HG03045 (cell line): ENCODE data around the gene VAX1.
"Not testable (repeated sequence)": the region's sequence is repeated elsewhere in the genome, so short reads cannot be mapped to it uniquely, and the experiment has no call there.

ENCODE experiments used
- ATAC-seq: cut with Tn5 transposase; IDR thresholded peaks from one replicate; pipeline ENCODE4 v1.9.1; 2021; ENCODE audit warnings: mild to moderate bottlenecking, moderate library complexity; ENCODE audit not compliant: unreplicated experiment

Gene VAX1, protein sequence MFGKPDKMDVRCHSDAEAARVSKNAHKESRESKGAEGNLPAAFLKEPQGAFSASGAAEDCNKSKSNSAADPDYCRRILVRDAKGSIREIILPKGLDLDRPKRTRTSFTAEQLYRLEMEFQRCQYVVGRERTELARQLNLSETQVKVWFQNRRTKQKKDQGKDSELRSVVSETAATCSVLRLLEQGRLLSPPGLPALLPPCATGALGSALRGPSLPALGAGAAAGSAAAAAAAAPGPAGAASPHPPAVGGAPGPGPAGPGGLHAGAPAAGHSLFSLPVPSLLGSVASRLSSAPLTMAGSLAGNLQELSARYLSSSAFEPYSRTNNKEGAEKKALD

DNA sequence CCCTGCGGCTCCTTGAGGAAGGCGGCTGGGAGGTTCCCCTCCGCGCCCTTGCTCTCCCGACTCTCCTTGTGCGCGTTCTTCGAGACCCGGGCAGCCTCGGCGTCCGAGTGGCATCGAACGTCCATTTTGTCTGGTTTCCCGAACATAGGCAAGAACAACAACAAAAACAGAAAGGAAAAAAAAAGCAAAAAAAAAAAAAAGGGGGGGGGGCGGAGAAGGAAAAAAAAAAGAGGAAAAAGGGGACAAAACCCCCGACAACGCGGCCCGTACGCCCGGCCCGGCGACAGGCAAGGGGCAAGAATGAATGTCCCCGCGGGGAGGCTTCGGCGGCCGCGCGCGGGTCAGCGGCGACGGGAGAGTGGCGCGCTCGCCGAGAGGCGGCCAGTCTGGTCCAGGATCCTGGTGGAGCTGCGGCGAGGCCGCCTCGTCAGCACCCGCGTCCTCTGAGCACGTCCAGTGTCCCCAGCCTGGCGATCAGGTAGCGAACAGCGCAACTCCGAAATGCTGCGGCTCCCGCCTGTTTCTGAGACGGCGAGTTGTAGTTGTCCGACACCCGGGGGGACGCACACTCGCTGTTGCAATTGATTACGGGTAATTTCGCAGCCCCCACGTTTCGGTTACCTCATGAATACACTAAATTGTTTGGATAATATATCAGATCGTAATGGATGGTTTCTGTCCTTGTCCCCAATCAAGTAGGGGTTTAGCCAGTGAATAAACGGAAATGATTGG, at the start of gene VAX1:
TSS of gene VAX1 (minus strand) at position 360 of the 732 bp plus-strand sequence. CDS start at position 146, 214 bp downstream.
- no peak for ATAC-seq

DNA sequence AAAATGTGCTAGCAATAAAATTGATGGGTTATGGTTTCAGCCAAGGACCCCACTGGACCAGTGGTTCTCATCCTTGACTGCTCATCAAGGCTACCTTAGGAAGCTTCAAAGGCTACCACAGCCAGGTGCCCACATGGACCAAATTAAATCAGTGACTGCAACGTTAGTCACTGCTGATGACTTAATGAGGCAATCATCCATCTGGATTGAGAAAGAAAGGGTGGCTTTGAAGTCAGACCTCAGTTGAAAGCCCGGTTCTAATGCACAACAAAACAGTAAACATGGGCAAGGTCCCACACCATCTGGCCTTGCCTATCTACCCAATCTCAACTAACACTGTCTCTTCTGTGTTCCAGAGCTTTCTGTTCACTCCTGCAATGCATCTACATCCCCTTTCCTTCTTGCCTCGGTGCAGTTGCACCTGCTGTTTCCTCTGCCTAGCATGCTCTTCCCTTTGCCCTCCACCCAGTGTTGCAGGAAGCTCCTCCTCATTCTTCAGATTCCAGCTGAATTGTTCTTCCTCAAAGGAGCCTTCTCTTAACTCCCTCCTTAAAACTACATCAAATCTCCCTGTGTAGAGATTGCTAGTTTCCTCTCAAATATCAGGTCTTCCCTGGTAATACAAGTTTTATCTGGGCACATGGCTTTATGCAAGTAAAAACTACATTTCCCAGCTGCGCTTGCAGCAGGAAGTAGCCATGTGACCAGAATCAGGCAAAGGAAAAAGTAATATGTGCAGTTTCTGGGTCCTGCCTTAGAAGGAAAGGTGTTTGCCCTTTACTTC, 49.0 kb upstream of the VAX1 start:
- no peak for ATAC-seq

DNA sequence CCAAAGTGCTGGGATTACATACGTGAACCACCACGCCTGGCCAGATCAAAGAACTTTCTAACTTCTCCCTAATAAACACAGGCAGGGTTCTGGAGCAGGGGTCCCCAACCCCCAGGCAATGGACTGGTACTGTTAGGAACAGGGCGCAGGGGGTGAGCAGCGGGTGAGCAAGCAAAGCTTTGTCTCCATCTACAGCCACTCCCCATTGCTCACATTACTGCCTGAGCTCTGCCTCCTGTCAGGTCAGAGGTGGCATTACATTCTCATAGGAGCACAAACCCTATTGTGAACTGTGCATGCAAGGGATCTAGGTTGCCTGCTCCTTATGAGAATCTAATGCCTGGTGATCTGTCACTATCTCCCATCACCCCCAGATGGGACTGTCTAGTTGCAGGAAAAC, 47.7 kb upstream of the VAX1 start:
- ATAC-seq, result not testable (repeated sequence)

DNA sequence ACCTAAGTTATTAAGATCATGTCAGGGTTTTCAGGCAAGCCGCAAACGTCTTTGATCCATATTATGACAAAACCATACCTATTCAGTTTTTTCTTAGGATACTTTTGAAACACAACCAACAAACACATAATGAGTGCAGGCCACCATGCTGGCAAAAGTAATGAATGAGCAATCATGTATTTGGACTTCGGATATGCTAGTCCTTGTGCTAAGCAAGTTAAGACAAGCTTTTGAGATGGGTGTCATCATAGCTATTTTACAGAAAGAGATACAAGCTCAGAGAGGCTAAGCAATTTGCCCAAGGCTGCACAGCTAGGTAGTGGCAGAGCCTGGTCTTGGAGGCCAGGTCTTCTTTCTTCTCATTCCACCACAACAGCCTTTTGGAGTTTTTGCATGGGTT, 46.8 kb upstream of the VAX1 start:
- no peak for ATAC-seq

DNA sequence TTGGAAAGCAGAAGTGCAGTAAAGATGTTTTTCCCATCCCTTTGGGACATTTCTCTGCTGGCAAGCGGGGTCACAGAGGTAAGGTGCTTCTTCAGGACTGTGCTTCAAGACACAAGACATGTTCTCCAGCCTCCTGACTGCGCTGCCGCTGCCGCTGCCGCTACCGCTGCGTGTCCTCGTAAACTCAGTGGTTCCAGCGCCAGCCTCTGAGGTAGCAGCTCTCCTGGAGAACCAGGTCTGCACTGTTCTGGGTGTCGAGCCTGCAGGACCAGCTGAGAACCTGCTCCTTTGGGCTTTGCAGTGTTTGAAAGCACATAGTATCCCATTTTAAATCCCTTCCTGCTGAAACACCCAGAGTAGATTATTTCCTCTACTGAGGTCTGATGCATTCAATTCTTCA, 46.2 kb upstream of the VAX1 start:
- ATAC-seq, result no peak

DNA sequence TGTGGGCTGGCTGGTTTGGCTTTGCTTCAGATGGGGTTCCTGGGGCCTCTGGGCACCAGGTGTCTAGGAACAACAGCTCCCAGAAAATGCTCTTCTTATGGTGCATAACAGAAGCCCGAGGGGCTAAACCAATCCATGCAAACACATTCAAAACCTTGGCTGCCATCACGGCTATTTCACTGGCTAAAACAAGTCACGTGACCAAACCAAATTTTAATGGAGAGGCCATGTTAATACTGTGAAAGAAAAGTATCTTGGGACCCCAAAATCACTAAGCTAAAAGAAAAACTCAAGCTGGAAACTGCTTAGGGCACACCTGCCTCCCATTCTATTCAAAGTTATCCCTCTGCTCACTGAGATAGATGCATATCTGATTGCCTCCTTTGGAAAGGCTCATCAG, 40.1 kb upstream of the VAX1 start:
- ATAC-seq, result no peak

DNA sequence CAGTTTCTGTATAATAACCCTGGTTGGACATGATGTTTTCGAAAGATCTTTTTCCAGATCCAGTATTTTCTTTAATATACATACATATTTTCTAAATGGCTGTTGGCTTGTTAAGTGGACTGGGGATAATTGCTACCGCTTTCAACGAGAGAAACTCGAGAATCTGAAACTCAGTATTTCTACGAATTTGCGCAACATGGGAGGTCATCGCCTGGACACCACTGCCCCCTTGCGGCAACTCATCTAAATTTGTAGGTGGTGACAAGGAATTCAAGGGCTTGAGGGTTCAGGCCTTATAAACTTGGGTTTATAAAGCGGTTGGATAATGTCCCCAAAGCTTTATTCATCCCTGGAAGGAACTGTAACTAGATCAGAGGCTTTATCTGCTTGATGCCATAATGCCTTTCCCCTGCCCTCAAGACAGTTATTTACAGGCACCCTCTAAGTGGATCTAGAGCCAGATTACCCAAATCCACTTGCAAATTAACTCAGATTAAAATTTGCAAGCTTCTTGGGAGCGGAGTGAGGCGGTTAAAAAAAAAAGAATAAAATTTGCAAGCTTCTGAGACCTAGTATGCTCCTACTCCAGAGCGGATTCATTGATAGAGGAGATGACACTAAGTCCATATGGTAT, 37.9 kb upstream of the VAX1 start:
- ATAC-seq, result peak; percentile 46

DNA sequence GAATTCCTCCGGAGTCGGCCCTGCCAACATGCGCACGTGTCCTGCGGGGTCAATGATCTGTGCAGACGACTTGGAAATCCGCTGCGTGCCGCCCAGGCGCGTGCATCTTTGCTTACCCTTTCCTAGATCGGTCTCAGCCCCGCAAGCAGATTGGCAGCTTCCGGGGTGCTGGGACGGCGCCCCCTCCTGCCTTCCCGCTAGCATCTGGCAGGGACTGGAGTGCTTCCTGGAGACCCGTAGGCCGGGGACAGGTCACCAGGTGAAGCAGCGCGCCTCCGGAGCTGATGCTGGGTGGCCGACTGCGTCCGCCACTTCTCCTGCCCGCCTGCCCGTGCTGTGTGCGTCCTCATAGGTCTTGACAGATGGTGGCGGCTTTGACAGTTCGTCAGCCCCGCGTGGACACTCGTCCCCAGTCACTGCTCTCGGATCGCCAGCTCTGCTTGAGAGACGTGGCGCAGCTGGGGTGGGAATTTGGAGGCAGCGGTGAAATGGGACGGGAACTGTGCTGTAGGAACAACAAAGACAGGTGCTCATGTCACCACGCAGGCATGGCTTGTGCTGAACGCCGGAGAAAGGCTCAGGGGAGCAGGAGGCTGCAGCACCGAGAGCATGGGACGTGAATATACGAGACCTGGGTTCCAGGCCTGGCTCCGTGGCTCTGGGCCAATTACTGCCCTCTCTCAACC, 37.3 kb upstream of the VAX1 start:
- ATAC-seq, result peak; percentile 41

DNA sequence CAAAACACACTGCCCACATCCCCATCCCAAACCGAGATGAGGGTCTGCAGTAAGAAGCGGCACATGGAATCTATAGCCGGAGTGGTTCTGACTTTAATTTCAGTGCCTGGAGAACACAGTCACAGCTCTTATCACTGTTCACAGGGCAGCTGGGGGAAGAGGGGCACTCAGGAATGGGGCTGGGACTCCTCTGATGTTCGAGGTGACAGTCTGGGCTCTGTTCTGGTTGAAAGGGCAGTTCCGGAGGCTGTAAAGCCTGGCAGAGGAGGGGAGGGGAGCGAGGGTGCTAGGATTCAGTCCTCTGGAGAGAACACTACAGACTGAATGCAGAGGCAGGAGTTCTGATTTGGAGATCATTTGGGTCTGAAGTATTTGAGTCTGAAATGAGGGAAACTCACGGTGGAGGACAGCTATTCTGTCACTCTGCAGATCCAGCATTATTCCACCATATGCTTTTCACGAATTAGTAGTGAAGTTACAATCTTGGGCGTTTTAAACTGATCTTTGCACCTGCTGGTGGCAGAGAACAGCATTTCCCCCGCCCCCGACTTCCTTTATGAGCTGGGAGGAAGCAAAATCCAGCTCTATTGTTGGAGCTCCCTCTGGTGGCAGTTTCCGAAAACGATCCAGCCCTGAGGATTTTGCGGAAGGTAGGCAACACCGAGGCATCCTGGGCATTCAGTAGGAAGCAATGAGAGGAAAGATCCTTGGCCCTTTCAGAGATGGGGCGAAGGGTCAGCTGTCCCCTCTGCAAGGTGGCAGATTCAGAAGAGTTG, 36.6 kb upstream of the VAX1 start:
- peak; percentile 84 for ATAC-seq

DNA sequence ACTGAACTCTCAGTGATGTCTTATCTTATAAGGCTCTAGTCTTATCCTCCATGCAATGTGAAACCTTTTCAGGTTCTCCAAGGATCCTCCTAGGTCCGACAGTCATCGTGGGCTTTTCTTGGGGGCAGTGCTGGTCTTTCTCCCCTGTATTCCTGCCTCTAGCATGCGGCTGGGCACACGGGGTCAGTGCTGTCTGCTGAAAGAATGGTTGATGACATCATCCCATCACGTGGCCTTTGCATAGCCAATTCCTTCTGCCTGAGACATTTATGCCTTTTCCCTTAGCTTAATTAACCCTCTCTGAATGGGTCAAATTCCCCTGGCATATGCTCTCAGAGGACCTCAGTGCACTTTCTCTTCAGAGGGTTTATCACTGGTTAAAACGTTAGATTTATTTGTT, 32.2 kb upstream of the VAX1 start:
- ATAC-seq, result no peak

DNA sequence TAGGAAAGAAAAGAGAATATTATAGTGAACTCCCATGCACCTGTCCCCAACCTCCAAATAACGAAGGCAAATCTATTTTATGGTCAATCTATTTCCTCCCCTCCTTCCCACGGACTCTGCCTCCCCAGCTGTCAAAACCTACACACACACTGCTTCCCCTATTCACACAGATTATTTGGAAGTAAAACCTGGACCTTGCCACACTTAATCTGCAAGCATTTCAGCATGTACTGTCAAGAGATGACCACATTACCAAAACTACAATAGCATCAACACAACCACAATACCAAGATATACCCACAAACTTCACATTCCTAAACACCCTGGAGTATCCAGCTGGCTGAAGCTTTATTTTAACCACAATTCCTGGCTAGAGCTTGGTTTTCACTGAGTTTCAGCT, 31.4 kb upstream of the VAX1 start:
- no peak for ATAC-seq

DNA sequence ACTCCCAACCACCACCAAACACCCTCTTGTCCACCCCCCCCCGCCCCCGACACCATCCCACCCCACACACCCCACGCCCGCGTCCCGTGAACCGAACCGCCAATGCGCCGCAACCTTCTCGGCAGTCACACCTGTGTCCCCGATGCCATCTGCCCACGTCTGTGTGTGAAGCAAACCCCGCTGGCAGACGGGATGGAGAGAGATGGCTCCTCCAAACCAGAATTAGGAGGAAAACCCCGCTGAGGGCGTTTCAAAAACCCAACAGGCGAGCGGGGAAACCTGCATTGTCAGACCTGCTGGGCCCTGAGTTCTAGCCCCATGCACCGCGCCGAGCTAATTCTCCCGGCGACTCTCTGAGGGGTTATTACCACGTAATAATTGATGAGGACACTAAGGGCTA, 30.7 kb upstream of the VAX1 start:
- no peak for ATAC-seq

DNA sequence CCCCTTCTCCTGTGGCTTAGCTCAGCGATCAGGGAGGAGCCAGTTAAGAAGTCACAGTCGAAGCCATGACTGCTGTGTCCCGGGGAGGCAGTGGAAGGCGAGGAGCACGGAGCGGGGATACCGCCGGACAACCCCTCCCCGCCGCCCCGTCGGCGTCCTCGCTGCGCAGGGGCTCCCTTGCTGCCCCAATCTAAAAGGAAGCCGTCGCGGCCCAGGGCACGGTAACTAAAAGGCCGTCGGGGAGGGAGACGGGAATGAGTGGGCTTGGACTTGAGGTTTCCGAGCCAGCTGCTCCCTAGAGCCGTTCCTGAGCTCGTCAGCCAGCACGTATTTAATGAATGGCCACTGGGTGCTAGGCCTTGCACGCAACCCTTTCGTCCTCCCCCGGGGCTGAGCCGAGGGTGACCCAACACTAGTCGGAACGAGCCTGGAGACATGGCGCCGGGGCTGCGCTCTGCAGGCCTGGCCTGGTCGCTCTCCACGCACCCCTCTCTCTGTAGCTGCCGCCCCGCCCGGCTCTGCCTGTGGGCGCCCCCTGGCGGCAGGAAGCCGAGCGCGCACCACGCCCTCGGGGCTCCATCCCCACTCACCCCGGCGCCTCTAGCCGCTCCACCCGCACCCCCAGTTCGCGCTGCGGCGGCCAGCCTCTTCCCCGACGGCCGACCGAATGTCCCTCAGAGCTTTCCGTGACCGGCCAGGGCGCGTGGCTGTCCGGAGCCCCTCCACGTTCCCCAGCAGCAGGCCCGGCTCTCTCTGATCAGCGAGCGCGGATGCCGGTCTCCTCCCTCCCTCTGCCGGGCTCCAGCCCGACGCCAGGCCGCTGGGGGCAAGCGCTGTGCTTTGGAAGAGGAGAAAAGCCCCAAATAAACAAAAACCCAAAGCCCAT, 30.0 kb upstream of the VAX1 start:
- peak; percentile 72 for ATAC-seq

DNA sequence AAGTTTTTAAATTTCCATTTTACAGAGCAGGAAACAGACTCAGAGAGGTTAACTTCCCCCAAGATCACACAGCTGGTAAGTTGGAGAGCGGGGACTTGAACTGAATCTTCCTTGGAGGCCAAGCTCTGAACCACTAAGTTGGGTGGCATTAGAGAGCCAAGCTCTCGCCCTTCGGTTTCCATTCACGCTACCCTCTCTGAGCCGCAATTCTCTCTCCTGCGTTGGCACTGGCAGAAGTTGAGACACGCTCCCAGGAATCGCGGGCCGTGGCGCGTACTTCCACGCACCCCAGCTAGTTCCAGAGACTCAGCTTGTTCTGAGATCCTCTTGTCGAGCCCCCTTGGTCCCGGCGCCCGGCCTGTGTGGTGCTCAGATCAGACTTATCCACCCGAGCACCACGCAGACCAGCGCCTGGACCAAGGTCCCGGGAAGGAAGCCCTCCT, 29.3 kb upstream of the VAX1 start:
- ATAC-seq, result no peak

DNA sequence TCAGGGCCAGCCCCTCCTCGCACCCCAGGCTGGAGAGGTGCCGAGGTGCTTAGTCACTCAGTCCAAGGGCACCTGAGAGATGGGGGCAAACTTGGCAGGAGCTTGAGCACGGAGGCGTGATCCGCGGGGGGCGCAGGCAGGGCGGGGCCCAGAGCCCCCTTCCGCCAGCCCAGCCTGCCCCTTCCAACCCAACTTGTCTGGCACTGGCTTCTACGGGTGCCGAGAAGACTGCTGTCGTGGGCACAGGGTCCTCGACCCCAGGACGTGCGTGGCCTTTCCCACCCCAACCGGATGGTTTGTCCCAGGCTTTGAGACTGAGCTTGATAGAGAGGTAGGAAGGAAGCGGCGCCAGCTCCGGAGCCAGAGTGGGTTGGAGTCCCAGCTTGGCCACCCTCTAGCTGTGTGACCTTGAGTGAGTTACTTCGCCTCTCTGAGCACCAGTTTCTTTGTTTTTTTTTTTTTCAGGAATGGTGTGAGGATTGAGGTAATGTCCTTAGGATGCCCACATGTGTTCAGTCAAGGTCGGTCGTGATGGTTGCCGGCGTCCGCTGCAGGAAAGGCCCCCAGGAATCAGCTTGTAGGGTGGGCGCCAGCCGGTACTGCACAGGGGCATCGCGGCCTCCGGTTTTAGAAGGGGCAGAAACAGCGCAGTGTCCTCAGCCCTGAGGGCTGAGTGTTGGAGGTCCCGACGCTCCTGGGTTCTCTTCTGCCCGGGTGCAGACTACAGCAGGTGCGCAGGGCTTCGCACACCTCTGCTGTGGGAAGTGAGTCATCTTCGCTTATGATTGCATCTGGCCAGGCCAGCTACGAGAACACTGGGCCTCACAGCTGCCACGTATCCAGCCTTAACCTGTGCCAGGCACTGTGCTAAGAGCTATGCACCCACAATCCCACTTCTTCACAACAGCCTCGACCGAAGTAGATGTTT, 28.6 kb upstream of the VAX1 start:
- ATAC-seq, result no peak

DNA sequence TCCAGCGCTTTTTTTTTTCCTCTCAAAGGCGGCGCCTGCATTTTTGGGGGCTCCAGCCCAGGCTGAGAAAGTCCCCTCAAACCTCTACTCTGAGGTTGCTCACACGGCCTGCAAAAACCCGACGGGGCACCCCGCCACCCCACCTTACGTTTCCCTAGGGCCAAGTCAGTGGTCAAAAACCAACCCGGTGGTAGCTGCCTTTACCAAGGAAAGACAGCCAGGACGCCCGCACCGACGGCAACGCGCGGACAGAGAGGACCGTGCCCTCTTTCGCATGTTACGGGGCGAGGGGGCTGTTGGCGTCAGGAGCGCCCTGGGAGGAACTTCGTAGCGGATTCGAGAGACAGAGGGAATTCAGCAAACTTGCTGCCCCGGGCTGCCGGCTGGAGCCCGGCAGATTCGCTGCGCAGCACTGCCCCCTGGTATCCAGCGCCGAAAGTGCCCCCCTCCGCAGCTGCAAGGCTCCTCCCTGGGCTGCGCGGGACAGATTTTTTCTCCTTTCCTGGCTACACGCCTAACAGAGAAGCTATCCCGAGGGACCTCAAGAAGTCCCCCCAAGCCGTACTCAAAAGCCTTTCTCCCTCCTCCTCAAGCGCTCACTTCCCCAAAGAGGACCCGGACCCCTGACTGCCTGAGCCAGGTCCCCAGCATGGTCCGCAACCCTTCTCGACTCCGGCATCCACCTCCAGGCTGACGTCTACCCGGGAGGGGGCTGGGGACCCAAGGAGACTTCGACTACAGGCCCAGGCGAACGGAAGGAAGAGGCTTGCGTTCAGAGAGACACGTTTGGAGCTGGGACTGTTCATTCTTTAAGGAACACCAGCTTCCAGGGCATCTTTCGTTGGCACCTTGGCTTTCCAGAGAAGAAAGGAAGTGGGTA, 27.7 kb upstream of the VAX1 start:
- no peak for ATAC-seq
